K562 (cell line): ENCODE data around the gene SCYL3. TPM values are rescaled to one million over a fixed set of nuclear protein-coding genes. Genes with fewer than 3 reads are reported as not detected.
A peak's percentile ranks its signal among the peaks of the same experiment; 100 is the strongest.

Experiments
- ATAC-seq: fragments of 200-7000 bp; cut with Tn5 transposase; 3 replicates; pipeline ENCODE4 v1.9.1; 2020; ENCODE audit warnings: moderate library complexity
- BruUV-seq: library from RNA; stranded (reverse); fragments of 400-500 nt; replicated peaks from 2 replicates; lab custom pipeline; 2021; lab: Mats Ljungman, UMichigan
- CTCF ChIA-PET: fragments of 300-600 bp; formaldehyde crosslinking; extraction: SDS; loops from one replicate; lab custom pipeline; 2021; ENCODE audit warnings: low intra/inter-chr PET ratio; lab: Yijun Ruan, JAX
- POLR2A ChIA-PET: fragments of 300-600, 350-650 bp; sonication (Branson Sonifier 250); formaldehyde crosslinking; extraction: SDS; loops from one replicate; lab custom pipeline; 2021; ENCODE audit warnings: antibody characterized with exemption, inconsistent platforms; lab: Yijun Ruan, JAX
- DNase-seq, 4 experiments: peaks; one replicate each; pipeline versions ENCODE4 v3.0.0 to v3.0.0-alpha.2; 2011 to 2018; ENCODE audit warnings: low spot score in 3 of 4, mixed read lengths in 3 of 4; ENCODE audit errors: extremely low read depth in 1 of 4
- FAIRE-seq: peaks from 2 replicates; lab custom pipeline; 2011; peaks lifted over from hg19 to GRCh38; lab: Jason Lieb, UNC
- H2AFZ ChIP-seq: 2 replicates; pipeline ENCODE4 v1.6.0; 2011; ENCODE audit warnings: low read depth, low read length, control low read depth, inconsistent platforms
- H3K27ac ChIP-seq: fragments of 200-600 bp; 3 replicates; pipeline ENCODE4 v1.8.0; 2011; ENCODE audit warnings: low read depth, mild to moderate bottlenecking, control low read depth, inconsistent platforms, low read length, moderate library complexity, mixed read lengths; ENCODE audit errors: extremely low read depth
- H3K27me3 ChIP-seq, 2 experiments: fragments of 300-600 bp in 1 of 2; 2 replicates in 1 of 2; 3 replicates in 1 of 2; pipeline versions ENCODE4 v1.6.0 to v1.8.0; 2011; ENCODE audit warnings: inconsistent platforms in 2 of 2, low read length in 2 of 2, mild to moderate bottlenecking in 1 of 2, mixed read lengths in 1 of 2, moderate library complexity in 1 of 2; ENCODE audit not compliant: control insufficient read depth in 2 of 2, insufficient read depth in 2 of 2
- H3K36me3 ChIP-seq: fragments of 300-600 bp; 3 replicates; pipeline ENCODE4 v1.8.0; 2011; ENCODE audit warnings: mild to moderate bottlenecking, low read length, inconsistent platforms; ENCODE audit not compliant: control insufficient read depth, insufficient read depth
- H3K4me1 ChIP-seq, 2 experiments: fragments of 200-600 bp in 1 of 2; replicated peaks in 1 of 2; 2 replicates in 1 of 2; 3 replicates in 1 of 2; pipeline versions ENCODE4 v1.5.1 to v1.8.0; 2011; ENCODE audit warnings: inconsistent platforms in 2 of 2, low read length in 2 of 2, mild to moderate bottlenecking in 1 of 2, mixed read lengths in 1 of 2, moderate library complexity in 1 of 2; ENCODE audit not compliant: control insufficient read depth in 2 of 2, insufficient read depth in 2 of 2
- H3K4me2 ChIP-seq: 2 replicates; pipeline ENCODE4 v1.6.1; 2011; ENCODE audit warnings: low read length, control low read depth, inconsistent platforms, mixed read lengths; ENCODE audit not compliant: insufficient read depth
- H3K4me3 ChIP-seq: fragments of 200-600 bp; sonication (generic), shearing (Covaris generic); 2 replicates; pipeline ENCODE4 v1.5.1; 2016; ENCODE audit warnings: control low read depth, inconsistent platforms
- H3K79me2 ChIP-seq: fragments of 200-600 bp; 3 replicates; pipeline ENCODE4 v1.8.0; 2011; ENCODE audit warnings: low read length, inconsistent platforms; ENCODE audit not compliant: control insufficient read depth, insufficient read depth
- H3K9ac ChIP-seq, 2 experiments: 2 replicates each; pipeline versions ENCODE4 v1.6.0 to v1.6.1; 2011; ENCODE audit warnings: low read depth in 2 of 2, low read length in 2 of 2, control low read depth in 1 of 2, inconsistent platforms in 1 of 2, mild to moderate bottlenecking in 1 of 2, mixed read lengths in 1 of 2; ENCODE audit not compliant: insufficient read depth in 1 of 2
- H3K9me1 ChIP-seq: one replicate; pipeline ENCODE4 v1.6.0; 2011; ENCODE audit warnings: inconsistent platforms, mild to moderate bottlenecking, low read length, moderate library complexity; ENCODE audit not compliant: control insufficient read depth, insufficient read depth
- H3K9me3 ChIP-seq: replicated peaks from 2 replicates; pipeline ENCODE4 v1.5.1; 2011; ENCODE audit warnings: low read depth, low read length, inconsistent platforms; ENCODE audit not compliant: control insufficient read depth, insufficient read depth
- H4K20me1 ChIP-seq: replicated peaks from 2 replicates; pipeline ENCODE4 v1.6.1; 2011; ENCODE audit warnings: low read length, inconsistent platforms, mixed read lengths; ENCODE audit not compliant: control insufficient read depth, insufficient read depth
- MYBL2 ChIP-seq, 2 experiments: fragments of 450-650 bp in 1 of 2; sonication (generic) in 1 of 2; formaldehyde crosslinking in 1 of 2; IDR thresholded peaks; 2 replicates each; pipeline versions ENCODE4 v1.6.1 to v1.8.1; 2017 to 2022; ENCODE audit warnings: borderline replicate concordance in 1 of 2, inconsistent platforms in 1 of 2, low read depth in 1 of 2, mild to moderate bottlenecking in 1 of 2, missing genetic modification reagents in 1 of 2, moderate library complexity in 1 of 2
- WGBS: fragments of 100-300 bp; shearing (Covaris generic); methylation state at CpG from one replicate; pipeline ENCODE4 v1.1.6; 2016; ENCODE audit warnings: low coverage, mixed read lengths; ENCODE audit not compliant: insufficient coverage; ENCODE audit errors: missing lambda C conversion rate; 5-methylcytosine and 5-hydroxymethylcytosine counted together
- in situ Hi-C: fragments of 300-500 bp; cut with MboI; formaldehyde crosslinking; loops from 4 replicates; pipeline ENCODE4 v1.15.0; 2018; ENCODE audit warnings: inconsistent platforms, mixed read lengths
- intact Hi-C: fragments of 100-400 bp; cut with micrococcal nuclease; formaldehyde crosslinking; loops from 2 replicates; pipeline ENCODE4 v1.14.2; 2022
- polyA plus RNA-seq, 8 experiments: library from polyadenylated mRNA; depleted of rRNA in 4 of 8; stranded (reverse) in 5 of 8; unstranded in 3 of 8; fragments of >200 nt; fragmentation: Nextera tagmentation in 2 of 8; fragmentation: Illumina TruSeq in 1 of 8; extraction: Ambion mirVana in 2 of 8; extraction: Trizol in 1 of 8; gene quantifications; 2 replicates each; pipeline versions ENCODE4 v1.2.1 to v1.2.3, GENCODE V29; 2011 to 2014; ENCODE audit warnings: inconsistent platforms in 1 of 8, missing spikeins in 1 of 8
- total RNA-seq, 7 experiments: library from RNA; depleted of rRNA in 6 of 7; stranded (reverse); fragments of >200 nt in 6 of 7; fragmentation: Illumina TruSeq in 2 of 7; extraction: Trizol in 2 of 7; gene quantifications; 2 replicates each; pipeline versions ENCODE4 v1.2.1 to v1.2.3, GENCODE V29; 2011 to 2021; ENCODE audit warnings: low replicate concordance in 1 of 7
- TF ChIP-seq, protein P1 (sequence below), 2 experiments: IDR thresholded peaks in 1 of 2; conservative IDR thresholded peaks in 1 of 2; 2 replicates each; pipeline ENCODE4 v1.6.1; 2016; ENCODE audit warnings: low read depth in 2 of 2, mild to moderate bottlenecking in 1 of 2, missing compliant biosample characterization in 1 of 2, missing genetic modification characterization in 1 of 2, moderate library complexity in 1 of 2

Gene SCYL3
- total and polyA plus RNA-seq, 9 of the 15 experiments (the other 6 are each of a cell fraction or from before 2014, with no cell fraction given), result 3.6 to 11.4 (median 7.1) TPM

DNA sequence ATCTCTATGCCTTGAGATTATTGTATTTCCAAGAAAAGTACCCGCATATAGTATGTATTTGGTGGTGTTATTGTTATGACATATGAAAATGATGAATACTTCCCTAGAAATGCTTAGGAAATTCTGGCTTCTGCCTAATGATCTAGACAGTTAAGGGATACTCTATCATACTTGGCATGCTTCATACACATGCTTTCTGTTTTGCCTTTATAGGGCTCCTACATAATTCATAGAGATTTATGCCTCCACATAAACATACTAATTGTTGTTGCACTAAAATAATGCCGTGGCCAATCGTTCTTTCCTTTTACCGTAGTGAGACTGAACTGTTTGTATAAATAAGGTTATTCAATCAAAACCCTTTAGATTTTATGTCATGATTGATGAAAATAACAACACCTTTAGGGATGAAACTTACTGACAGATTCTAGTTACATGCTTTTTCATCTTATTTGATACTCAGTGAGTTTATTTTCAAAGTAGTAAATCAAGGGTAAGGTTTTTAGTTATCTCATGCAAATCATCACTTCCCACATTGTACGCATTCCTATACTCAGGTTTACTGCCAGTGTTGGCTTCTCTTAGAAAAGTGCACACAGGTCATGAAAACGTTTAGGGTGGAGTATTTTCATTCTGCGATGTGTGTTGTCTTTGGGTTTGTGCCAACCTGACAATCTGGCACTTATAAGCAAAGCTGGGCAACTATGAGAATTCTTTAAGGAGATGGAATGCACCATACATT is 40.5 kb upstream of the SCYL3 start:
- POLR2A ChIA-PET, result no interaction called here

More for the DNA sequence above, 40.5 kb upstream of the SCYL3 start:
- Histone ChIP-seq H2AFZ (no peak overlapping the region), H3K79me2 (no peaks in the 10 kb centered on the region), H4K20me1 (no peaks in the 10 kb centered on the region), H3K4me1 (no peaks in the 10 kb centered on the region), H3K9ac (no peak overlapping the region), H3K4me3 (no peak overlapping the region), H3K4me2 (no peak overlapping the region), H3K36me3 (no peaks in the 10 kb centered on the region), H3K9me1 (no peaks in the 10 kb centered on the region), H3K9me3 (no peaks in the 10 kb centered on the region), H3K27me3 (no peaks in the 10 kb centered on the region), H3K27ac (no peak overlapping the region)
- ATAC-seq (no peak), DNase-seq (no peak), FAIRE-seq (no peak)
- 10% methylated on average over 7 of the region's 7 CpGs for WGBS
- BruUV-seq, result no TSS peak
- CTCF ChIA-PET, result no interaction called here
- TF ChIP-seq, protein P1, sequence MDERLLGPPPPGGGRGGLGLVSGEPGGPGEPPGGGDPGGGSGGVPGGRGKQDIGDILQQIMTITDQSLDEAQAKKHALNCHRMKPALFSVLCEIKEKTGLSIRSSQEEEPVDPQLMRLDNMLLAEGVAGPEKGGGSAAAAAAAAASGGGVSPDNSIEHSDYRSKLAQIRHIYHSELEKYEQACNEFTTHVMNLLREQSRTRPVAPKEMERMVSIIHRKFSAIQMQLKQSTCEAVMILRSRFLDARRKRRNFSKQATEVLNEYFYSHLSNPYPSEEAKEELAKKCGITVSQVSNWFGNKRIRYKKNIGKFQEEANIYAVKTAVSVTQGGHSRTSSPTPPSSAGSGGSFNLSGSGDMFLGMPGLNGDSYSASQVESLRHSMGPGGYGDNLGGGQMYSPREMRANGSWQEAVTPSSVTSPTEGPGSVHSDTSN (CRISPR knock-in tag; IDR thresholded peaks at IDR 0.05; ENCODE audit: low read depth), result no peak
- TF ChIP-seq, protein P1 (tag; conservative IDR thresholded peaks at IDR 0.05; ENCODE audit: low read depth), result 0 out of 2 replicates have a peak, but pooled peaks have one; percentile 17
- TF ChIP-seq MYBL2 (IDR thresholded peaks at IDR 0.05; ENCODE audit: low read depth), result no peak
- TF ChIP-seq MYBL2 (CRISPR knock-in tag; IDR thresholded peaks at IDR 0.05; ENCODE audit: borderline replicate concordance), result no peak
- intact Hi-C loops (loop anchor here (5.0 kb wide), 1 partner anchor 138 kb away; the partner anchor contains the start of gene KIFAP3), in situ Hi-C loops (no loop called here)
